Activated naive CD4-positive, alpha-beta T cell treated with anti-CD3 and anti-CD28 coated beads for 36 hours (primary cell): ENCODE data around the gene NUDCD3. TPM values are rescaled to one million over a fixed set of nuclear protein-coding genes. Genes with fewer than 3 reads are reported as not detected.

ENCODE experiments used
- CTCF ChIA-PET: fragments of 350-600 bp; sonication (Branson Sonifier 250); formaldehyde crosslinking; loops from one replicate; lab custom pipeline; 2021; ENCODE audit warnings: antibody characterized with exemption; lab: Charles Lee
- DNase-seq: peaks from one replicate; pipeline ENCODE4 v3.0.0-alpha.2; 2020
- H3K27ac Mint-ChIP-seq: one replicate; pipeline ENCODE4 v1.8.0; 2021; ENCODE audit warnings: mild to moderate bottlenecking, mixed read lengths
- H3K27me3 Mint-ChIP-seq: one replicate; pipeline ENCODE4 v1.8.0; 2021; ENCODE audit warnings: low read depth, mixed read lengths
- H3K36me3 Mint-ChIP-seq: one replicate; pipeline ENCODE4 v1.8.0; 2021; ENCODE audit warnings: low read depth, mixed read lengths
- H3K4me1 Mint-ChIP-seq: one replicate; pipeline ENCODE4 v1.8.0; 2021; ENCODE audit warnings: low read depth, mixed read lengths
- H3K4me3 Mint-ChIP-seq: one replicate; pipeline ENCODE4 v1.8.0; 2021; ENCODE audit warnings: mild to moderate bottlenecking, moderate library complexity, mixed read lengths
- H3K9me3 Mint-ChIP-seq: one replicate; pipeline ENCODE4 v1.8.0; 2021; ENCODE audit warnings: mixed read lengths
- intact Hi-C: fragments of 100-400 bp; cut with micrococcal nuclease; formaldehyde crosslinking; loops from one replicate; pipeline ENCODE4 v1.15.1; 2023
- total RNA-seq, 2 experiments: library from RNA; stranded (reverse); gene quantifications; one replicate each; pipeline ENCODE4 v1.2.3, GENCODE V29; 2021

NUDCD3 gene
- total RNA-seq = 10 to 100 TPM; 81.1 to 81.8 TPM

DNA sequence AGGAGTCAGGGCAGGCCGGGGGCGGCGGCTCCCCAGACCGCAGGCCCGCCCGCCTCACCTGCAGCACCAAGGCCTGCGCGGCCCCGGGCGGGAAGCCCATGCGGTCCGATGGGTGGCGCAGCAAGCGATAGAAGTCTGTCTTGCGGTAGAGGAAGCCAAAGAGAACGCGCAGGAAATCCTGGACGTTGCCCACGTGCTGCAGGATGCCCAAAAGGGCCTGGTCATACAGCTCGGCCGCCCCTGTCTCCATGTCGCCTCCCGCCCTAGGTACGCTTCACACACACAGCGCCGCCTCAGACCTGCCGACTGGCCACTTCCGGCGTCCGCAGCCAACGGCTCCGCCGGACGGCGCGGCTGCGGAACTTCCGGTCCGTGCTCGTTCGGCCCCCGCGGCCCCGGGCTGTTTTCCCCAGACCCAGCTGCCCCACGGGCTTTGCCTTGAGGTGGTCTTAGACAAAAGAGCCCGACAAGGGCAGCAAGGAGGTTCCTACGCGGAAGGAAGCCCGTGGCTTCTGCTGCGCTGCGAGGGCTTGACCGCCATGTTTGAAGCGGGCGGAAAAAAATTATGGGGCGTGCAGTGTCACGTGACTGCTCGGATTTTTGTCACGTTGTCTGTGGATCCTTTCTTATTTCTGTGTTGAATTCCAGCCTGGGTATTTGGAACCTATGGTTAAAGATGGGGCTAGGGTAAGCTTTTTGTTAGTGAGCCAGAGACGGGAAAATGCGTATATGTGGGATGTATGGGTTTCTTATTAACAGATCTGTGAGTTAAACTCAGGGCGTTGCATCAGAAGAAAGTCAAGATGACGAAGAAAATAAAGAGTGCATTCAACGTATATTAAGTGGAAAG, at the start of gene NUDCD3:
TSS of gene NUDCD3 (minus strand) at position 308 of the 850 bp plus-strand sequence. CDS start at position 250, 58 bp downstream.
- Mint-ChIP-seq H3K4me1 (peaks cover 41% of the 10 kb centered on the region), H3K4me3 (peak within 1 kb of the TSS; percentile 85), H3K36me3 (peaks cover 11% of the 10 kb centered on the region), H3K27me3 (no peaks in the 10 kb centered on the region), H3K9me3 (no peaks in the 10 kb centered on the region), H3K27ac (peak within 1 kb of the TSS; percentile 94)
- CTCF ChIA-PET = interaction anchor here (0.5 to 2.6 kb wide), 14 partner anchors 10 to 840 kb away, joined by 3 to 9 read pairs (median 3); no protein-coding TSS in a partner anchor
- DNase-seq = peak; percentile 89
- intact Hi-C loops = loop anchor here (1.0 to 5.0 kb wide), 9 partner anchors 29 to 408 kb away; partner anchors contain the start of genes DDX56, H2AZ2, POLM and PPIA

DNA sequence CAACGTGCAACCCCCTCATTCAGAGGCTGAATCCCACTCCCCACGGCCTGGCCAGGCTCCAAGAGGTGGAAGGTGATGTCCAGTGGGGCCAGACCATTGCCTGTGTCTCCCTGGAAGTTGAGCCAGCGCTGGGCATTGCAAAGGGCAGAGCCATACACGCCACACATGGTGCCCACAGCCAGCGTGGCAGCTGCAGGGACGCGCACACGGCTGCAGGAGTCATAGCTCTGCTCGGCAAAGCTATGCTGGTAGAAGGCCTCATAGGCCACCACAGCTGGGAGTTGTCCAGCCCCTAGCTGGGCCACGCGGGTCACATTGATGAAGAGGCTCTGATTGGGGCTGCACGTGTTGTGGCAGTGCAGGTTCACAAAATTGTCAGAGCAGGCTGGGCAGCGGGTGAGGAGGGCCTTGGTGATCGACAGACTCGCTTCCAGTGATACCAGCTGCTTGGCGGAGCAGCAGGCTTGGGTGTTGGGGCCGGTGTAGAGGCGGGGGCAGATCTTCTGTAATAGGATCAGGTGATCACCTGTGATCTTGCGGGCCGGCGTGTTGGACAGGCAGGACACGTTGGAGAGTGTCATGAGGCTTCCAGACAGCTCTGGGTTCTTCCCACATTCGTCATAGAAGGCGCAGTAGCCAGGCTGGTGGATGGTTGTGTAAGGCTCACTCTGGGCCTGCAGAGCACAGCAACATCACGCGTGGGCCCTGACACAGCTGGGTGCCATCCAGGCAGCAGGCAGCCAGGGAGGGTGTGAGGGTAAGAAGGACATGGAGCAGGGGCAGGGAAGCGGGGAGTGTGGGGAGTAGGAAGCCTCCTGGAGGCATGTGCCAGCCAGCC, 49.4 kb upstream of the NUDCD3 start:
- no peak overlapping the region for H3K4me3 Mint-ChIP-seq
- H3K36me3 Mint-ChIP-seq = no peaks in the 10 kb centered on the region
- CTCF ChIA-PET = no interaction called here

GRCh38 chr7:44538798-44539668, 48.6 kb upstream of the NUDCD3 start:
- CTCF ChIA-PET = no interaction called here
- H3K9me3 Mint-ChIP-seq = no peaks in the 10 kb centered on the region
- H3K4me1 Mint-ChIP-seq = no peaks in the 10 kb centered on the region
- H3K36me3 Mint-ChIP-seq = no peaks in the 10 kb centered on the region
- no peaks in the 10 kb centered on the region for H3K27me3 Mint-ChIP-seq
- intact Hi-C loops = no loop called here
- H3K27ac Mint-ChIP-seq = no peak overlapping the region
- DNase-seq = no peak
- no peak overlapping the region for H3K4me3 Mint-ChIP-seq

More for the DNA sequence above, 49.4 kb upstream of the NUDCD3 start:
- Mint-ChIP-seq H3K27ac (no peak overlapping the region), H3K27me3 (no peaks in the 10 kb centered on the region), H3K9me3 (no peaks in the 10 kb centered on the region), H3K4me1 (no peaks in the 10 kb centered on the region)
- DNase-seq = no peak
- intact Hi-C loops = no loop called here

DNA sequence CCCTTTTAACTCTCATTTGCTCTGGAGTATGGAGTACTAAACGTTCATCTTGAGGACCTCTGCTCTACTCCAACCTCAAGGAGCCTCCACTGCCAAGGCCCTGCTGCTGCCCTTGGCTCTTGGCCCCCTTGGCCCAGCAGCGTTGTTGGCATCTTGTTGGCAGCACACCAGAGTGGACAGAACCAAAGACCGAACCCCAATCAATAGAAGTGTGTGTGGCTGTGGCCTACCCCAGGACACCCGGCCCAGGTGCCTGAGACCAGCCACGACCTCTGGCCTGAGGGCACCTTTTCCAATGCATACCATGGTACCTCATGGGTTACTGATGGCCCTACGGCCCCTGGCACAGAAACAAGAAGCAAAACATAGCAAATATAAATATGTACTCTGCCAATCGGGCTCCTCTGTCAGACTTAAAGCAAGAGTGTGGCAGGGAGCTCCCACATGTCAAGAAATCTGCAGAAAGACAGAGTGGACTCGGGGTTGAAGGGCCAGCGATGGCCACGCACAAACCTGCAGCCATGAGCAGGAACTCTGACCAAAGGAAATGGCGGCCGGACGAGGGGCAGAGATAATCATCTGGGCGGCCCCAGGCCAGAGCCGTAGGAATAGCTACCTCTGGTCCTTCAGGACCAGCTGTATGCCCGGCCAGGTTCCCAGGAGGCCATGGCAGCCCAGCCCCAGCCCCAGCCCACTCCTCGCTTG, 47.8 kb upstream of the NUDCD3 start:
- no peak overlapping the region for H3K27ac Mint-ChIP-seq
- H3K4me3 Mint-ChIP-seq = no peak overlapping the region
- H3K27me3 Mint-ChIP-seq = no peaks in the 10 kb centered on the region
- H3K36me3 Mint-ChIP-seq = no peaks in the 10 kb centered on the region
- CTCF ChIA-PET = interaction anchor here (0.6 kb wide), 2 partner anchors 8 to 74 kb away, joined by 3 read pairs; no protein-coding TSS in a partner anchor
- no peak for DNase-seq
- intact Hi-C loops = no loop called here
- H3K9me3 Mint-ChIP-seq = no peaks in the 10 kb centered on the region
- no peaks in the 10 kb centered on the region for H3K4me1 Mint-ChIP-seq

DNA sequence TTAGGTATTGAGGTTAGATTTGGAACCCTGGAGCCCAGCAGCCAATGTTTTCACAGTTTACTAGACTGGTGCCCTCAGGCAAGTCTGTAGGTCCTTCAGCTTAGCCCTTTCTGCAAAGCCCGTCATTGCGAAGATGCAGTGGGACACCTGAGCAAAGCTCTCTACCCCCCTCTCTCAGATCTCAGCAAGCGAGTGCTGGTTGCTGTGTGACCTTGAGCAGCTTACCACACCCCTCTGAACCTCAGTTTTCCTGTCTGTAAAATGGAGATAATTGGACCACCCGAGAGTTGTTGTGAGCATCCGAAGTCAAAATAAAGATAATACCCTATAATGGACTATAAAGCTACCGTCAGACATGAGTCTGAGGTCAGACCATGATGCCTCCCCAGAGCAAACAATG, 47.0 kb upstream of the NUDCD3 start:
- CTCF ChIA-PET = interaction anchor here (0.6 kb wide), 2 partner anchors 9 to 70 kb away, joined by 3 to 4 read pairs; no protein-coding TSS in a partner anchor
- Mint-ChIP-seq H3K9me3 (no peaks in the 10 kb centered on the region), H3K27me3 (no peaks in the 10 kb centered on the region), H3K4me3 (no peak overlapping the region), H3K27ac (no peak overlapping the region), H3K36me3 (no peaks in the 10 kb centered on the region), H3K4me1 (no peaks in the 10 kb centered on the region)
- intact Hi-C loops = no loop called here
- DNase-seq = no peak

DNA sequence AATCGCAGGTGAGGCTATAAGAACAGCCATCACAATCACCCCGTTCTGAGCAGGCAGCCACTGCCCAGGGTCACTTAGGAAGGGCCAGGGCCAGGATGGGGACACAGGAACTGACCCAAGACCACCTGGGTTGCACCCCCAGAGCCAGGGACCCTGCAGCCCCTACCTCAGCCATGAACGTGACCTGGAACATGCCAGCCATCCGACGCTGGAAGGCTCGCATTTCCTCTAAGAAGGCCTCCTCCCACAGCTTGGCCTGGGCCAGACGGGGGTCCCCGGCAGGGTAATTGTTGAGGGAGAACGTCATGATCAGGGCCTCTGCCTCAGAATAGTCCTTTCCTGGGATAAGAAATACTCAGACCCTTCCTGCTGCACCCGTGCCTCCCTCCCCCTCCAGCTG, 45.6 kb upstream of the NUDCD3 start:
- CTCF ChIA-PET = interaction anchor here (1.7 to 2.8 kb wide), 3 partner anchors 9 to 188 kb away, joined by 4 to 18 read pairs (median 9); no protein-coding TSS in a partner anchor
- no peak overlapping the region for H3K27ac Mint-ChIP-seq
- intact Hi-C loops = no loop called here
- DNase-seq = no peak
- H3K36me3 Mint-ChIP-seq = no peaks in the 10 kb centered on the region
- H3K9me3 Mint-ChIP-seq = no peaks in the 10 kb centered on the region
- H3K4me3 Mint-ChIP-seq = no peak overlapping the region
- no peaks in the 10 kb centered on the region for H3K27me3 Mint-ChIP-seq
- H3K4me1 Mint-ChIP-seq = no peaks in the 10 kb centered on the region

GRCh38 chr7:44535348-44536064, 45.0 kb upstream of the NUDCD3 start:
- Mint-ChIP-seq H3K36me3 (no peaks in the 10 kb centered on the region), H3K9me3 (no peaks in the 10 kb centered on the region), H3K27ac (no peak overlapping the region), H3K4me1 (no peaks in the 10 kb centered on the region), H3K27me3 (no peaks in the 10 kb centered on the region), H3K4me3 (no peak overlapping the region)
- CTCF ChIA-PET = interaction anchor here (0.6 to 2.8 kb wide), 10 partner anchors 9 to 423 kb away, joined by 3 to 18 read pairs (median 4); no protein-coding TSS in a partner anchor
- intact Hi-C loops = no loop called here
- no peak for DNase-seq

DNA sequence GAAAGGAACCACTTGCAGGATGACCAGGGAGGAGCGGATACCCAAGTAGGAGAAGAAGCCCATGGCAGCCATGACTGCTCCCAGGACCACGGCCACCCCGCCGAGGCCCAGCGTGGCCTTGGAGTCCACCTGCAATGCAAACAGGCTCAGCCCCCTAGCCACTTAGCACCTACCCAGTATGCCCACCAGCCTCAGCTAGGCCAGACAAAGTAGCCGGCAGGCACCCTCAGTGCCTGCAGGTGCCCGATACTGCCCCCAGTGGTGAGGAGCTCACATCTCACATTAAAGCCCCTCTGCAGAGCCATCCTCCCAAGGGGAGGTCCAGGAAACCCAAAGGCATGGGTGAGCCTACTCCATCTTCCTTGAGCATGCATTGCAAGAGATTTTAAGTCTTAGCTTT, 44.0 kb upstream of the NUDCD3 start:
- intact Hi-C loops = no loop called here
- peak; percentile 57 for DNase-seq
- CTCF ChIA-PET = interaction anchor here (0.7 to 2.8 kb wide), 14 partner anchors 10 to 422 kb away, joined by 3 to 18 read pairs (median 4); partner anchors contain the start of gene NUDCD3
- no peaks in the 10 kb centered on the region for H3K36me3 Mint-ChIP-seq
- H3K4me1 Mint-ChIP-seq = no peaks in the 10 kb centered on the region
- no peaks in the 10 kb centered on the region for H3K9me3 Mint-ChIP-seq
- H3K4me3 Mint-ChIP-seq = no peak overlapping the region
- no peak overlapping the region for H3K27ac Mint-ChIP-seq
- H3K27me3 Mint-ChIP-seq = no peaks in the 10 kb centered on the region

DNA sequence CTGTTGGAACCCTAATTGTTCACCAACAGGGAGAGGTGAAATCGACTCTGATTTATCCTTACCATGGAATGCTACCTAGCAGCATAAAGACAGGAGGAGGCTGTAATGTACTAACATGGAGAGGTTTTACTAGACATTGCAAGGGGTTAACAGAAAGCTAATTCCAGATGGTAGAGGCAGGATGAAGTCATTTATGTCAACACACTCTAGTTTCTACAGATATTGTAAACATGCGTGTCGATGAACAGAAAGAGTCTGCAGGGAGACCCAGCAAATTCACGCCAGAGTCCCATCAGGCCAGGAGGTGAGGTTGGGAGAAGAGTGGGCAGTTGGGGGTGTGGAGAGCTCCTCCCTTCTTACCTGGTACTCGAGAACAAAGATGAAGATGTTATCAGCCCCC, 43.6 kb upstream of the NUDCD3 start:
- CTCF ChIA-PET = interaction anchor here (0.8 to 2.8 kb wide), 12 partner anchors 11 to 289 kb away, joined by 3 to 18 read pairs (median 4); partner anchors contain the start of gene NUDCD3
- intact Hi-C loops = no loop called here
- Mint-ChIP-seq H3K27me3 (no peaks in the 10 kb centered on the region), H3K9me3 (no peaks in the 10 kb centered on the region), H3K27ac (no peak overlapping the region), H3K36me3 (no peaks in the 10 kb centered on the region), H3K4me1 (no peaks in the 10 kb centered on the region), H3K4me3 (no peak overlapping the region)
- DNase-seq = no peak

- DNase-seq = no peak
- H3K4me1 Mint-ChIP-seq = no peaks in the 10 kb centered on the region
- no peaks in the 10 kb centered on the region for H3K36me3 Mint-ChIP-seq
- no peaks in the 10 kb centered on the region for H3K27me3 Mint-ChIP-seq
- H3K9me3 Mint-ChIP-seq = no peaks in the 10 kb centered on the region
- no peak overlapping the region for H3K4me3 Mint-ChIP-seq
- no peak overlapping the region for H3K27ac Mint-ChIP-seq
- intact Hi-C loops = no loop called here
- CTCF ChIA-PET = interaction anchor here (0.8 to 2.7 kb wide), 7 partner anchors 11 to 289 kb away, joined by 3 to 9 read pairs (median 3); no protein-coding TSS in a partner anchor
Measured at GRCh38 chr7:44533301-44534055, 43.0 kb upstream of the NUDCD3 start.
